Ovary (tissue), 9 donors: ENCODE results near the gene PDCD4. TPM values are rescaled to one million over a fixed set of nuclear protein-coding genes. Genes with fewer than 3 reads are reported as not detected.

ENCODE experiments used
- DNase-seq, 5 donors: peaks; one replicate each; pipeline ENCODE4 v3.0.0-alpha.2; 2019 to 2020
- H3K27ac ChIP-seq, 2 donors: fragments of 200-600 bp; one replicate each; pipeline versions ENCODE4 v1.5.1 to v1.8.0; 2019 to 2022
- H3K27me3 ChIP-seq: fragments of 200-600 bp; one replicate; pipeline ENCODE4 v1.8.0; 2022
- H3K36me3 ChIP-seq: fragments of 200-600 bp; sonication (generic); one replicate; pipeline ENCODE4 v1.5.1; 2019
- H3K4me1 ChIP-seq: one replicate; pipeline ENCODE4 v1.8.1; 2013; ENCODE audit warnings: mild to moderate bottlenecking, moderate library complexity; ENCODE audit not compliant: insufficient read depth
- H3K4me3 ChIP-seq: fragments of 200-600 bp; sonication (generic); one replicate; pipeline ENCODE4 v1.5.1; 2017
- H3K9me3 ChIP-seq, 2 donors: fragments of 200-600 bp in 1 of 2; sonication (generic) in 1 of 2; one replicate each; pipeline versions ENCODE4 v1.5.1 to v1.8.1; 2013 to 2019; ENCODE audit warnings: mild to moderate bottlenecking in 1 of 2, moderate library complexity in 1 of 2
- CTCF ChIP-seq, 3 donors: fragments of 450-650 bp in 2 of 3; fragments of 200-600 bp in 1 of 3; IDR thresholded peaks; one replicate each; pipeline versions ENCODE4 v1.5.1 to v1.8.0; 2016 to 2022; ENCODE audit warnings: antibody characterized with exemption in 3 of 3, mild to moderate bottlenecking in 1 of 3
- EP300 ChIP-seq: sonication (generic); formaldehyde crosslinking; IDR thresholded peaks from one replicate; pipeline ENCODE4 v1.6.1; 2017; ENCODE audit warnings: antibody characterized with exemption
- POLR2A ChIP-seq: fragments of 450-650 bp; IDR thresholded peaks from one replicate; pipeline ENCODE4 v1.6.1; 2017; ENCODE audit warnings: antibody characterized with exemption, mild to moderate bottlenecking, moderate library complexity
- WGBS, 3 donors: extraction: QIAGEN DNeasy Blood & Tissue Kit in 1 of 3; methylation state at CpG; one replicate each; pipeline versions ENCODE4 v1.1.5 to v1.1.7; 2013 to 2017; 5-methylcytosine and 5-hydroxymethylcytosine counted together
- intact Hi-C, 4 donors: fragments of 100-400 bp; cut with DNase I; formaldehyde crosslinking; loops; one replicate each; pipeline versions ENCODE4 v1.11.0 to v1.15.1; 2022 to 2023
- polyA plus RNA-seq, 2 donors: library from polyadenylated mRNA; stranded (reverse); fragments of 200-250 nt in 1 of 2; fragments of 350-450 nt in 1 of 2; fragmentation: Illumina TruSeq in 1 of 2; extraction: RNeasy Lipid Tissue Mini Kit (QIAGEN cat#74804) in 1 of 2; gene quantifications; one replicate each; pipeline ENCODE4 v1.2.3, GENCODE V29; 2013 to 2014
- total RNA-seq, 7 donors: library from RNA; depleted of rRNA in 2 of 7; stranded (reverse); fragments of >200 nt in 2 of 7; fragmentation: NEBNext Ultra II Directional in 3 of 7; extraction: Animal tissue kit (Norgen Biotek cat#: 25700) in 3 of 7; gene quantifications; one replicate each; pipeline versions ENCODE4 v1.1.0 to v1.2.4, GENCODE V29; 2016 to 2023
- donor health status: DM: no; HTN: no; CAD: no; lungs with moderate emphysema.
- donor health status: DM: no; HTN: no; CAD: no.
- donor health status: Bipolar disorder and iron deficiency.
- donor health status: DM: yes; HTN: yes; CAD: no.
- donor health status: DM: no; HTN: no; CAD: no.
- donor health status: DM: yes; HTN: yes; CAD: no.

PDCD4 gene
- total and polyA plus RNA-seq, 9 donors, result 103 to 399 (median 185) TPM

- TF ChIP-seq EP300 (no peak), CTCF (IDR thresholded peaks at IDR 0.05) (no peak), POLR2A (no peak)
These were observed 43.2 kb upstream of the PDCD4 start for GRCh38 chr10:110828525-110828924.

GRCh38 chr10:110829721-110830410 is 41.9 kb upstream of the PDCD4 start:
- WGBS, 3 donors, result 89 to 96% (median 92%) methylated on average over 11 of the region's 11 CpGs
- peak overlapping the region; percentile 31 to 69 for H3K27ac ChIP-seq
- no peaks in the 10 kb centered on the region for H3K27me3 ChIP-seq
- no peaks in the 10 kb centered on the region for H3K9me3 ChIP-seq
- H3K4me1 ChIP-seq, result peaks cover 23% of the 10 kb centered on the region
- peak in 1 of 5 donors; percentile 26 for DNase-seq
- H3K4me3 ChIP-seq, result no peak overlapping the region
- TF ChIP-seq CTCF (IDR thresholded peaks at IDR 0.05) (no peak), EP300 (no peak), POLR2A (no peak)
- intact Hi-C loops, result no loop called here
- no peaks in the 10 kb centered on the region for H3K36me3 ChIP-seq

More at GRCh38 chr10:110828525-110828924, 43.2 kb upstream of the PDCD4 start:
- Histone ChIP-seq H3K27me3 (no peaks in the 10 kb centered on the region), H3K4me3 (no peak overlapping the region), H3K27ac (peak overlapping the region in 1 of 2 donors; percentile 69), H3K4me1 (peaks cover 12% of the 10 kb centered on the region), H3K36me3 (no peaks in the 10 kb centered on the region), H3K9me3 (no peaks in the 10 kb centered on the region)
- DNase-seq, result no peak
- intact Hi-C loops, result no loop called here
- WGBS, 3 donors, result 41 to 61% (median 49%) methylated on average over 2 of the region's 2 CpGs

DNA sequence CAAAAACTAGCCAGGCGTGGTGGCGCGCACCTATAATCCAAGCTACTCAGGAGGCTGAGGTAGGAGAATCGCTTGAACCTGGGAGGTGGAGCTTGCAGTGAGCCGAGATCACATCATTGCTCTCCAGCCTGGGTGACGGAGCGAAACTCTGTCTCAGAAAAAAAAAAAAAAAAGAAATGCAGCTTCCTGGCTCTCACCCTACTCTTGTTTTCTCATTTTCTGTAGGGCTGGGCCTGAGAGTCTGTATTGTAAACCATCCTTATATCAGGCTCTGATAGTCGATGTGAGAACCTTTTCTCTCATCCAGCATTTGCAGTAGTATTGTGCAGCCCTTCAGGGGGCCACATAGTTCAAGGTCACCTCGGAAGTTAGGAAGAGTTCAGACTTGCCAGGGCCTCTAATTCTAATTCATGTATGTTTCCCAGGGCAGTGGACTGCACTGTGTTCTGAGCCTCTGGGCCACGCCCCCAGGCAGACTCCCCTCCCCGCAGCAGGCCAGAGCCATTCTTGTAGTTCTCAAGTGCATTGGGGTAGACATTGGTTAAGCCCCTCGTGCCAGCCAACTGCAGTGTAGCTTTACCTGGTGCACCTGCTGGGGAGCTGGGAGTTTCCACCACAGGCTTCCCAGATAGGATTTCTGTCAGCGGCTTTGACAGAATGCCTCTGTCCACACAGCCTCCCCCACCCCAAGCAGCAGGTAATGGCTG is 38.3 kb upstream of the PDCD4 start:
- Histone ChIP-seq H3K27me3 (no peaks in the 10 kb centered on the region), H3K27ac (peak overlapping the region; percentile 18 to 85), H3K4me3 (no peak overlapping the region), H3K9me3 (no peaks in the 10 kb centered on the region), H3K36me3 (no peaks in the 10 kb centered on the region), H3K4me1 (peaks cover 35% of the 10 kb centered on the region)
- 55 to 66% (median 61%) methylated on average over 13 of the region's 13 CpGs for WGBS, 3 donors
- TF ChIP-seq POLR2A, result no peak
- no peak for TF ChIP-seq CTCF (IDR thresholded peaks at IDR 0.05)
- TF ChIP-seq EP300, result no peak
- intact Hi-C loops, result no loop called here
- peak in 3 of 5 donors; percentile 57 to 59 (median 58) for DNase-seq

DNA sequence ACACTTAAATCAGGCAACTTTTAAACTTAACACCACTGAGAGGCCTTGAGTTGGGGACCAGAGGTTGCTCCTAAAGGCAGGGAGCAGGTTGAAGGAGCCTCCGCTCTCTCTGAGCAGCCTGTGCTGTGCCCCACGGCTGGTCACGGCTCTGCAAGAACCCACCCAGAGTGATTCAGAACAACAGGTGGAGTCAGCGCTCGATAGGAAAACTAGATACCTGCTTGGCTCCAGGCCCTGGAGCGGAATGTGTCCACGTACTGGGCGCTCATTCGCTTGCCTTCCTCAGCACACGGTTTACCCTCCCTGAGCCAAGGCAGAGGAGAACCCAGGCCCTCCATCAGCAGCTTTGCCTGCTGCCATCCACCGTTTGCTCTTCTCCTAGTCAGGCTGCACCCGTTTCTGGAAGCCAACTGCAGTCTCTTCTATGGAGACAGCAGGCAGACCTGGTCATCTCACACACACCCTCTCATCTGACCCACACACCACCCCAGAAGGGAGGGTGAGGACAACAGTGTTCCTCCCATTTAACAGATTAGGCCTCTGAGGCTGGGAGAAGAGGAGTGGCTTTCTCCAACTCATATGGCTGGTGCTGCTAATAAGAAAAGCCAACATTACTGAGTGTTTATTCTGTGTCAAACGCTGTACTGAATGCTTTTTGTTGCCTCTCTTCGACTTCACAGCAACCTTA is 37.6 kb upstream of the PDCD4 start:
- intact Hi-C loops, result no loop called here
- H3K4me1 ChIP-seq, result peaks cover 39% of the 10 kb centered on the region
- no peak overlapping the region for H3K4me3 ChIP-seq

More for the DNA sequence above, 37.6 kb upstream of the PDCD4 start:
- Histone ChIP-seq H3K27ac (peak overlapping the region; percentile 18 to 85), H3K9me3 (no peaks in the 10 kb centered on the region), H3K27me3 (no peaks in the 10 kb centered on the region), H3K36me3 (no peaks in the 10 kb centered on the region)
- 66% methylated on average over 14 of the region's 14 CpGs for WGBS, 3 donors
- TF ChIP-seq POLR2A, result no peak
- no peak for TF ChIP-seq EP300
- TF ChIP-seq CTCF (IDR thresholded peaks at IDR 0.05), result no peak
- peak in 1 of 5 donors; percentile 45 for DNase-seq
